DMS 273 (cell line): ENCODE measurements around the gene ANKRD29.
"Not testable (repeated sequence)": the region's sequence is repeated elsewhere in the genome, so short reads cannot be mapped to it uniquely, and the experiment has no call there.

Experiments used
- DNase-seq: peaks from one replicate; lab custom pipeline; 2025; ENCODE audit not compliant: unreplicated experiment; lab: John Stamatoyannopoulos, UW

ANKRD29 gene

DNA sequence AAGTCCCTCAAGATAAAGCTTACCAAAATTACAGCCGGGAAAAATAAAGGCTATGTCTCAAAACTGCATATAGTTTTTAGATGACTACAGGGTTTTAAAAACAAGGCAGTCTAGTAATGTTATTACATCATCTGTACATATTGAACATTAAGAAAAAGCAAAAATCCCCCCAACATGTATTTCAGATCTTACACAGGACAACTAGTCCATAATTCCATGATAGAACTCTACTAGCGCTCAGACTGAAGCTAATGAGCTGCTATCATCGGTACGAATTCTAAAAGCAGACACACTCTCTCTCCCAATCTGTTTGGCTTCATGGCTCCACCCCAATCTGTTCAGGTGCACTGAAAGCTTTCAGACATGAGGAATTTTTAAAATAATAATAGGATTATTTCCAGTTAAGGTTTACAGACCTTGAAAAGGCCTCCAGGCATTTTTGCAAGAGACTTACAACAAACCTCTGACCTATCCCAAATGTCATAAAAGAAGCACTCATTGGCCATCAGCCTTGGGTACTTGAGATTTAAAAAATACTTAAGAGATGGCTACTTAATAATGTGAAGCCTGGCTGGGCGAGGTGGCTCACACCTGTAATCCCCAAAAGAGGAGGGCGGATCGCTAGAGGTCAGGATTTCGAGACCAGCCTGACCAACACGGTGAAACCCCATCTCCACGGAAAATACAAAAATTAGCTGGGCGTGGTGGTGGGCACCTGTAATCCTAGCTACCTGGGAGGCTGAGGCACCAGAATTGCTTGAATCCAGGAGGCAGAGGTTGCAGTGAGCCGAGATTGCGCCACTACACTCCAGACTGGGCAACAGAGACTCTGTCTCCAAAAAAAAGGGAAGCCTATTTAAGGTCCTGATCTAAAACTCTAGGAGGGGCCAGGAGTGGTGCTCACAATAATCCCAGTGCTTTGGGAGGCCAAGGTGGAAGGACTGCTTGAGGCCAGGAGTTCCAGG lies 78.4 kb downstream of the ANKRD29 start:
- DNase-seq = no peak

DNA sequence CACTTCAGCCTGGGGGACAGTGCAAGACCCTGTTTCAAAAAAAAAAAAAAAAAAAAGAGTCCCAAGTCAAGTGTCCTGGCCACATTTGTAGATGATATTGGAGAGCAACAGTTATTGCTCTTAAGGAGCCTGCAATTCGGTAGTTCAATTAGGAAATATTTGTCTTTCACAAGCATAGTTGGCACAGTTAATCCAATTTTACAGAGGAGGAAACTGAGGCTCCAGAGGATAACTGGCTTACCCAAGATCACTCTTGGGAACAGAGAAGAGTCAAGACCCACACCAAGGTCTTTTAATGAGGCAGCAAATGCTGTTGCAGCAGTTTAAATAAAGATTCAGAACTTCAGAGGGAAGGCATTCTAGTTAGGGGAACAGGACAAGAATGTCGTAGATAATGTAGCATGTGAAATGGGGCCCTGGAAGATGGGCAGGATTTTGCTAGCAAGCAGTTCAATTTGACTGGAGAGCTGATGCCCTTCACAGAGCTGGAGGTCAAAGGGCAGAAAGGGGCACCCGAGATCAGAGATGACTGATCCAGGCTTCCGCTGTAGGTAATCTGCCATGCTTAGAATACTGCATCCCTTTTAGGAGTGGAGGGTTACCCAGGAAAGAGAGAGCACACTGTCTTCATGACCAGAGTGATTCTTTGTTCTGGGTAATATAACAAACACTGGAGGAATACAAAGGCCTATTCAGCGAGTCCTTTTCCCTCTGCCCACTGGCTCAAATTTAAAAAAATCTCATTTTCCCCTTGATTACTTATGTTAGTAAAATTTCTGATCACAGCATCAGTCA lies 79.4 kb downstream of the ANKRD29 start:
- no peak for DNase-seq

DNA sequence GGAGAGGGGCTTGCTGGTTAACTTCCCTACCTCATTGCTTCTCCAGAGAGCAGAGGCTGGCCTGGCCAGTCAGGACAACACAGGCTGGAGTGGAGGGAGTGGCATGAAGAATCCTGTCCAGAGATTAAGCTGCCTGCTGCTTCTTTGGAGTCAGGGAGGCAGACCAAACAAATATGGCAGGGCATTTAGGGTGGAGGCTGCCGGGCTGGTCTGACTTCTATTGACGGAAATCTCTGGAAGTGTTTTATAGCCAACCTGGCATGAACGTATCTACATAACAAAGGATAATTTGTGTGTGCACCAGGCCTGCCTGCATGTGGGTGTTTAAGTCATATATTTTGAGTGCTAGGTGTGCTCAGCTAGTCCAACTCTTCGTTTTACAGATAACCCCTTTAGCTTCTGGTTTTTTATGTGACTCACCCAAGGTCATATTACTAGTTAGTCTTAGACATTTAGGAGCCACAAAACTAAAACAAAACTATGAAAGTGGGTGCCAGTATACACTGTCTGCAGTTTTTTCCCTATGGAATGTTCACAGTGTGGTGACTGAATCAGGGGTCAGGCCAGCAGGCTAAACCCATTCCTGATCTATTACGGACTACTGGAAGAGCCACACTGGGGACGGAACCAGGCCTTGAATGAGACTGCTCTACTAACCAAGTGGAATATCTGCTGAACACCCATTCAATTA lies 81.9 kb downstream of the ANKRD29 start:
- DNase-seq = no peak

DNA sequence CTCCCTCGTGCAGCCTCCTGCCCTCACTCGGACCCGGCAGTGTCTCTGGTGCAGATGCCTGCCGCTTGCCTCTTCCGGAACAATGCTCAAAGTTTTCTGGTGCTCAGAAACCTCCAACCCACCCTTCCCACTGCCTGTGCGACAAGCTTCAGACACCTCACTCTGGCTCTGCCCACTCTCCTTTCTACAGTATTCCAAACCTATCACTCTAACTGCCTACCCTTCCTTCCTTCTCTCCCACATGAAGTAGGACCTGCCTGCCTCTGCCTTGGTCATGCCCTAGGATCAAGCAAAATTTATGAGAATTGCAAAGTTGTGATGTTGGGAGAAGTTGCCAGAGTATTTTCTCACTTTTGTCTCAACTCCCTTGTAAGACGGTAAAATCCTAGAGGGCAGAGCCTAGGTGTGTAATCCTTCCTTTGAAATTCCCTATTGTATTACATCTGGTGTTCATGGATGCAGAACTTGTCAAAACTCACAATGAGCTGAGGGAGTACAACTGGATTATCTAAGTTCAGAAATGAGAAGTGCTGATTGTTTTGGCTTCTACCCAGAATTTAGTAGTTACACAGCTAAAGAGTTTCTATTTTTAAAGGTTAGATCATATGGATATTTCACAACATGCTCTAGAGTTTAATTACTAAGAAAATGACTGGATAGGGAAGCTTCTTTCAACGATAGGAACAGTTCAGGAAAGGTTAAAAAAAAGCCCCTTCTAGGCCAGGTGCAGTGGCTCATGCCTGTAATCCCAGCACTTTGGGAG lies 83.6 kb downstream of the ANKRD29 start:
- DNase-seq = no peak

DNA sequence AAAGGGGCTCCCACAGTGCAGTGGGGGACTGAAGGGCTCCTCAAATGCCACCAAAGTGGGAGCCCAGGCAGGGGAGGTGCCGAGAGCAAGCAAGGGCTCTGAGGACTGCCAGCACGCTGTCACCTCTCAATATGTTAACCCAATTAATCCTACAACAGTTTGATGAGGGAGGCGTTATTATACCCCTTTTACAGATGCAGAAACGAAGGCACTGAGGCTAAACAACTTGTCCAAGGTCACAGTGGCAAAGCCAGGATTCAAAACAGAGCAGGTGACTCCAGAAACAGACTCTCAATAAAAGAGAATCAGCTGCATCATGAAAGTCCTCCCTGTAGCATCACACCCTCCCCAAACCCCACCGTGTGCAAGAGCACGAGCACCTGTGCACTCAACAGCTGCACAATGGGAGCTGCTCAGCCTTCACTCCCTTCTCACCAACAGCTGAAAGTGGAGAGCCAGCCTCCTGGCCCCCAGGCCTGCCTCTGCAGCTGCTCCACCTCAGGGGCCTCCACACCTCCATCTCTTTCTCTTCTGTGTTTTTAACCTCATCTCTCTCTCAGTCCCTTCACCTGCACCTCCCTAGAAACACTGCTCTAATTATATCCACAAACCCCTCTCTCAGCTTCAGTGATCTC lies 84.5 kb downstream of the ANKRD29 start:
- no peak for DNase-seq

DNA sequence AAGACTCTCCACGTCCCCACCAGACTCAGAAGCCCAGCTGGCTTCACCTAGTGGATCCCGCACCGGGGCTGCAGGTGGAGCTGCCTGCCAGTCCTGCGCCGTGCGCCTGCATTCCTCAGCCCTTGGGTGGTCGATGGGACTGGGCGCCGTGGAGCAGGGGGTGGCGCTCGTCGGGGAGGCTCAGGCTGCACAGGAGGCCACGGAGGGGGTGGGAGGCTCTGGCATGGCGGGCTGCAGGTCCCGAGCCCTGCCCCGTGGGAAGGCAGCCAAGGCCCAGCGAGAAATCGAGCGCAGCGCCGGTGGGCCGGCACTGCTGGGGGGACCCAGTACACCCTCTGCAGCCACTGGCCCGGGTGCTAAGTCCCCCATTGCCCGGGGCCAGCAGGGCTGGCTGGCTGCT lies 85.2 kb downstream of the ANKRD29 start:
- not testable (repeated sequence) for DNase-seq

DNA sequence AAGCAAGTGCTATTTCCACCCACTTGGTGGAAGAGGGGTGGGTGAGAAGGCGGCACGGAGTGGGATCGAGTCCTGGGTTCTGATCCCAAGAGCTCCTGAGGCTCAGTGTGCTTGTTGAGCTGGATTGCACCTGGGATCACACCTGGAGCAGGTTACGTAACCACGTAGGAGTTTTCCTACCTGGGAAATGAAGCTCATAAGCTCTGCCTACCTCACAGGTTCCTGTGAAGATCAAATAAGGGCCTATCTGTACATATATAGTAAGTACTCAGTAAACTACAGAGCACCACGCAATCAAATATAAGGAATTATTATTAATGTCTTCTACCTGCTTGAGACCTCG lies 87.4 kb downstream of the ANKRD29 start:
- DNase-seq = no peak

DNA sequence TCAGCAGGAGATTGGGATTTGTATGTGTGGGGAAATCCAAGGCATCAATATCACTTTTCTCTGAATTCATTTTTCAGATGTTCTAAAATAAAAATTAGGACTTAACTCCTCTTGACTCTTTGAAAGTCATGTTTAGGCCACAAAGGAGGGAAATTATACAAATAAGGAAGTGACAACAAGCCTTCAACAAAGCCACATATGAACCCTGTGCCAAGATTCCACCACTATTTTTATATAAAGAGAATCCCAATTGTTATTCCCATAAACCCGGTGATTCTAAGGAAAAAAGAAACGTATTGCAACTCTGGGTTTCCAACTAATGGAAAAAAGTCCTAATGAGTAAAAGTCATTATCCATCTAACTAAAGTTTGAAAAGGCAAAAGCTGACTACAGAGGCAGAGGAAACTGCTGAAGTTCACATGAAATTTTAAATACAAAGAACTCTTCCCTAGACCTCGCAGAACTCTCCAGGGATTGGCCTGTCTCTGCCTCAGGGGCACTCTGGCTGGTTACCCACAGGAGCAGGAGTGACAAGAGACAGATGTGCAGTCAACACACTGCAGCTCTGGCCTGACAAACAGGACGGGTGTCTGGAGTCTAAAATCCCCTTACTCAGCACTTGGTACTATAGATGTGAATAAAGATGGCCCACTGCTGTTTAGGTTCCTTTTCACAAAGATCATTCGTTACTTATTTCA lies 88.0 kb downstream of the ANKRD29 start:
- DNase-seq = no peak

DNA sequence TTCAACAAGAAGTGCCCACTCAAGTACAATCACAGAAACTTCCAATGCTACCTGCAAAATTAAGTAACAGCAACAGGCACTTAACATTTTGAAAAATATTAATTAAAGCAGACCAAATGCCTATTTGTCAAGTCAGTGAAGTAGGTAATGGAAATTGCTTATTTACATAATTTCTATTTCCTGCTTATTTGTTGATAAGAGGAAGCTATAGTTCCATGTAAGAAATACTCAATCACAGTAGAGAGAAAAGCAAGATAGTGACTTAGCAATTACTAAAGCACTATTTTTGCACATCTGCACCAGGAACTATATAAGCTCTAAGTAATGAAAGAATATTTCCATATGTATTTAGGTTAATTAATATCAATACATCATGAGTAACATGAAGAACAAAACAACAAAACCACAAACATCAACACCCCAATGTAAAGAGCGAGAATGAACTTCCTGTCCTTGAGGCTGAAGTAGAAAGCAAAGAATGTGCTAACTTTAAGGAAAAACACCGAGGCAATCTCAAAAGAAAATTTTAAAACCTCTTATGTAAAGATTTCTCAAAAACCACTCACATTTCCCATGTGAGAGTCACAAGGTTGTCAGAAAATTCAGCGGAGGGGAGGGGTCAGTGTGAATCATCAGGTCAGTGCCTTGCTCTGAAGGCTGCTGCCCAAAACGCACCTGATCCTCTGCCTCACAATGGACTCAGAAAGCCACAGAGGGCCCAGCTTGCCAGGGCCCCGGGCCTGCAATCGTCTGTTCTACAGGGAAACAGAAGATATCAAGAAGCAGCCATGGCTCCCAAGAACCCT lies 88.9 kb downstream of the ANKRD29 start:
- DNase-seq = no peak

DNA sequence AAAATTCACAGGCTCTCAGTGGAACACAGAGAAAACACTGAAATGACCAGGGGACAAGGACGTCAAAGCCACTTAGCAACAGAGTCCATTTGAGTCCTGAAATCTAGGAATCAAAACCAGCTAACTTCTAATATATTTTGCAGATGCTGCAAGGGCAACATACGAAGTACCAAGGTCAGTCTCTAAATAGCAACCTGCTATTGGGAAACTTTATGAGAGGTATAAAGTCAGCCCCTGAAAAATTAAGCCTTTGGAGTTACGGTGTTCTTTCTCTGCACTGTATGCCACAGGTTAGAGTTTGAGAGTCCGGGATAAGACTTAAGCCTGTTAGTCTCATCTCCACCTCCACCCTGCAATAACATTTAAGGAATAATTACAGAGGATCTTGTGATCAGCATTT lies 89.7 kb downstream of the ANKRD29 start:
- no peak for DNase-seq

DNA sequence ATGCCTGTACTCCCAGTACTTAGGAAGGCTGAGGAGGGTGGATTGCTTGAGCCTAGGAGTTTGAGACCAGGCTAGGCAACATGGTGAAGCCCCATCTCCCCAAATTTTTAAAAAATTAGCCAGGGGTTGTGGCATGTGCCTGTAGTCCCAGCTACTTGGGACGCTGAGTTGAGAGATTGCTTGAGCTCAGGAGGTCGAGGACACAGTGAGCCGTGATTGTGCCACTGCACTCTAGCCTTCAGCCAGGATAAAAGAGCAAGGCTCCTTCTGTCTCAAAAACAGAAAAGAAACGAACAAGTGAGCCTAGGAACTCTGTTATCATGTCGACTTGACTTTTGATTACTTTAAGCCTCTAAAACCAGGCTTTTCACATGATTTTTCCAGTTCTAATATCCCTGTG lies 90.1 kb downstream of the ANKRD29 start:
- no peak for DNase-seq

DNA sequence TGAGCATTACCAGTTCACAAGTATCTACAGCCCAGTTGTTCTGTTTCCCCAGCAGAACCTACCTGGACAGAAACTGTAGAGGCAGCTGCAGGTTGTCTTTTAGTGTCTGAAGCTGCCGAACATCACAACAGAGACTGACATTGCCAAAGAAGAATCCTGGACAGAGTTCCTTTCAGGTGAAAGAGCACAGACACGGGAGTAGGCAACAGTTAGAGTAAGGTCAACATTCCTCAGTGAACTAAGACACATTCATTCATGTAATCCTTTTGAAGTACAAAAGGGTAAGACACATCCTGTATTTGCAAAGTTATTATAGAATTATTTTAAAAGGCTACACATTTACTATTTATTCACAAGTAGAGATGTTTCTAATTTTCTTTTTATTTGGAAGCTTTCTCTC lies 90.7 kb downstream of the ANKRD29 start:
- no peak for DNase-seq

DNA sequence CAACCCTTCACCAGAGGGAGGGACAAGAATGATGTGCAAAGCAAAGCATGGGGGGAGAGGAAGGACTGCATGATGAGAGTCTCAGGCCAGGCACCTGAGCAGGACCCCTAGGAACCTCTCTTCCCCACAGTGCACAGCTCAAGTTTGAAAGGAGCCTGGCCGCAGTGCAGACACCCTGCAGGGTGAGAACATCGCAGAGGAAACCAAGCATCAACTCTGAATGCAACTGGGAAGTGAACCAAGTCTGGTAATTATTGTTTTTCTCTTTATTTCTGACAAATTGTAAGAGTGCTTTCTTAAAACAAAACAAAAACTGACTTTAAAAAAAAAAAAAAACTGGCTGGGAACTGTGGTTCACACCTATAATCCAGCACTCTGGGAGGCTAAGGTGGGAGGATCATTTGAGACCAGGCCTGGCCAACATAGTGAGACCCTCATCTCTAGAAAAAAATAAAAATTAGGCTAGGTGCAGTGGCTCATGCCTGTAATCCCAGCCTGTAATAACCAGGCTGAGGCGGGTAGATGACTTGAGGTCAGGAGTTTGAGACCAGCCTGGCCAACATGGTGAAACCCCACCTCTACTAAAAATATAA lies 91.7 kb downstream of the ANKRD29 start:
- no peak for DNase-seq

DNA sequence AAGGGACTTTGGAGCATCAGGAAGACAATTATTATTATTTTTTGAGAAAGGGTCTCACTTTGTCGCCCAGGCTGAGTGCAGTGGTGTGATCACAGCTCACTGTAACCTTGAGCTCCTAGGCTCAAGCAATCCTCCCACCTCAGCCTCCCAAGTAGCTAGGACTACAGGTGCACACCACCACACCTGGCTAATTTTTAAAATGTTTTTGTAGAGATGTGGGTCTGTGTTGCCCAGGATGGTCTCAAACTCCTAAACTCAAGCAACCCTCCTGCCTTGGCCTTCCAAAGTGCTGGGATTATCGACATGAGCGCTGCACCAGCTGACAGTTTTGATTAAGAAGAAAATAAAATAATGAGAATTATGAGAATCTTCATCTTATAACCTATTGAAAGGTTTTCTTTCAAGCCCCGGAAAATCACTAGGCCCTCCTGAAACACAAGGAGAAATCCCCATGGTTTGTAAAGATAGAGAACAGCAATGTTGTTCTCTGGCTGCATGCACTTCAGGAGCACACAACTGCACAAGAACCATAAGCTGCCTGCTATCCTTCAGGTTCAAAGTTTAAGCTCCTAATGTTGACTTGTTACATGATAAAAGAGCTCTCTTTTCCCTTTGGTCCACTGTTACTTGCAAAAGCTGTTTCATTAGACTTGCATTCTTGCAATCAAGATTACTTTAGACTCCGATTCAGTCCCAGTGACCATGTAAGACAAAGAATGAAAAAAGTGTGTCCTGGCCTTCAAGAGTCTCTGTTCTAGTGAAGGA lies 93.2 kb downstream of the ANKRD29 start:
- no peak for DNase-seq

DNA sequence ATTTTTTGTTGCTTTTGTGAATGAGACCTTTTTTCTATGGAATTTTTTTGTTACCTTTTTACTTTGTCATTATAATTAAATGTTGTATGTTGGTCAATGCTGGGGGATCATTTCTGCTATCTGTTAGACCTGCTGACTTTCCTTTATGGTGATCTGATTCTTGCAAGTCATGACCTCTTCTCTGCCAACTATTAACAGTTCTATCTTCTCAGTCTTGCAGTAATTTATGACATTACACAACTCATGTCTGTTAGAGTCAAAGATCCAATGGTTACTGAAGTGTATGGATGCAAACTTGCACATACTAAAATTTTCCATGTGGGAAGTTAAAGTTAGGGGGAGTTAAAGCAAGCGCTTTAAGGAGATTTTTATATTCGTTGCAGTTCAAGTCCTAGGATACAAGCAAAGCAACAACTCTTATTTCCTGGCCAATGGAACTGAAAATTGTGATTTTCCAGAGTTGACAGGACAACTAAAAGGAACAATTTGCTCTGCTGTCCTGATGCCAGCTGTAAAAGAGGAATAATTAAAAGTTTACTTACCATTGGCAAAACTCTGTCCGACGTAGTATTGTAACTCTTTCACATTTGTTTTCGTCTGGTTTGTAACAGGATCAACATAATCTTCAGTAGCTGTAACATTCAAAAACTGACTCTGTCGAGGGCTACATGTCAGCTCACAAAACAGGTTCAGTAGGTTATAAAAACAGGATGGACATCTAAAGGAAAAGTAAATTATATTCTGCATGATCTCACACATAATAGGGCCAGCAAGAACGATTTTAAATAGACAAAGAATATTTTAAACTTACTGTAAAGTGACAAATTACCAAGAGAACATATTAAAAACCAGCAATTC lies 94.2 kb downstream of the ANKRD29 start:
- no peak for DNase-seq

DNA sequence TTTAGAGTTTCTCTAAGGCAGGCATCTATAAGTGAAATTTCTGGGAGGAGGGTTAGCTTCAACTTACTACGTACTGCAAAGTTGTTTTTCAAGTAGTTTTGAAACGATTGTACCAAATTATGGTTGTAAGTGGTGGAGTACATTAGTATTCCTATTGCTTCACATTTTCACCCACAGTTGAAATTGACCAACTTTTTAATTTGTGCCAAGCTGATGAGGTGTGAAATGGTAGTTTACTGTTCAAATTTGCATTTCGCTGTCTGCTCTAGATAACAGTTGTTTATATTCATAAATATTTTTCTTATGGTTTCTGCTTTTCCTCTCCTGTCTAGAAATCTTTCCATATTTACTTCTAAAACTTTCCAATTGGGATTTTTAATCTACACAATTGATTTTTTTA lies 95.0 kb downstream of the ANKRD29 start:
- no peak for DNase-seq
